ENCODE measurements around the gene ALX4.

DNA sequence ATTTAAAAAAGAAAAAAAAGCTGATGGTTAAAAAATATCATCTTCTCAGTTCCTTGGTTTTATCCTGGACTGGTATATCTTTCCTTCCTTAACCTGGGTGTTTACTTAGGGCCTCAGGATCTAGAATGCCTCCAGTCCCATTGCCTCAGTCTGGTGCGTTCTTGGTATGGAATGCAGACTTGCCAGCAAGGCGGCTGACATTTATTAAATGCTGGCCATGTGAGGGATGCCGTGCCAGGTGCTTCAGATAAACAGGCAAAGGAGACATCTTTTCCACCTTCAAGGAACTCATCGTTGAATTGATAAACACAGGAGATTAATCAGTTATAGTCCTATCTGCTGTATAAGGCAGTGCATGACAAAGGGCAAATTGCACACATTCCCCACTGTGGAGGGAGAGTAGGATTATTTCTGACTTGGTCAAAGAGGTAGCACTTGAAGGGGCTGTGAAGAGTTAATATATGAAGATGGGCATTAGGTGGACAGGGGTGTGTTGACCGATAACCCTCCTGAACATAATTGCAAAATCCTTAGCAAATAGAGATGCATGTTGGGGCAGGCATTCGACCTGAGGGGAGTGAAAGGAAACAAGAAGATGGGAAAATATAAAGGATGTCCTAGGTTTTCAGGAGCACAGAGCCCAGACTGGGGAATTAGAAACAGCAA lies 54.4 kb downstream of the ALX4 start:
- TF ChIP-seq ZBTB33 (IDR thresholded peaks at IDR 0.05; ENCODE audit: borderline replicate concordance, low read depth), result no peak
- TF ChIP-seq, protein P1, sequence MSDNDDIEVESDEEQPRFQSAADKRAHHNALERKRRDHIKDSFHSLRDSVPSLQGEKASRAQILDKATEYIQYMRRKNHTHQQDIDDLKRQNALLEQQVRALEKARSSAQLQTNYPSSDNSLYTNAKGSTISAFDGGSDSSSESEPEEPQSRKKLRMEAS (IDR thresholded peaks at IDR 0.05; ENCODE audit: low read depth), result no peak
- no peak for TF ChIP-seq FOXM1 (IDR thresholded peaks at IDR 0.05; ENCODE audit: low read depth)
- no peak for TF ChIP-seq NFIC (IDR thresholded peaks at IDR 0.05; ENCODE audit: borderline replicate concordance)
- TF ChIP-seq POLR2AphosphoS5 (IDR thresholded peaks at IDR 0.05; ENCODE audit: low read depth, low read length), result no peak
- TF ChIP-seq SMC3 (IDR thresholded peaks at IDR 0.05; ENCODE audit: low read depth, low read length), result no peak

Data from SK-N-SH (cell line).